Stimulated activated CD4-positive, alpha-beta T cell treated with anti-CD3 and anti-CD28 coated beads, Interleukin-2, amount 100 ng/mL, for 48 hours (primary cell): Measurements from ENCODE around the gene CENPX.

Experiments
- DNase-seq, 2 donors: peaks; one replicate each; pipeline ENCODE4 v3.0.0-alpha.2; 2020

The CENPX gene

GRCh38 chr17:82009413-82009812, 13.3 kb downstream of the CENPX start:
- no peak for DNase-seq

DNA sequence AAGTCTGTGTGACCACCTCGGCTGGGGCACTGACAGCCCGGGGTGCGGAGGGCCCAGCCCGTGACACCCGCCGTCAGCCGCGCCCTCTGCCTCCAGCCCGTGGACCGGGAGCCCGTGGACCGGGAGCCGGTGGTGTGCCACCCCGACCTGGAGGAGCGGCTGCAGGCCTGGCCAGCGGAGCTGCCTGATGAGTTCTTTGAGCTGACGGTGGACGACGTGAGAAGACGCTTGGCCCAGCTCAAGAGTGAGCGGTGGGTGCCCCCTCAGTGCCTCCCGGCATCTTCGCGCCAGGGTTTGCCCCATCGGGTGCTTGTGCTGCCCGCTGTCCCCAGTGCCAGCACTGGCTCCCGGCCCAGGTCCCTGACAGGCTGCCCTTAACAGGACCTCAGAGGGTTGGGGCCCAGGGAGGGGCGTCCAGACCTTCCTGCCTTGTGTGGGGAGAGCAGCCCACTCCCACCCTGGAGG, 13.7 kb downstream of the CENPX start:
- no peak for DNase-seq

- no peak for DNase-seq
Measured at GRCh38 chr17:82008258-82008940, 14.3 kb downstream of the CENPX start.

DNA sequence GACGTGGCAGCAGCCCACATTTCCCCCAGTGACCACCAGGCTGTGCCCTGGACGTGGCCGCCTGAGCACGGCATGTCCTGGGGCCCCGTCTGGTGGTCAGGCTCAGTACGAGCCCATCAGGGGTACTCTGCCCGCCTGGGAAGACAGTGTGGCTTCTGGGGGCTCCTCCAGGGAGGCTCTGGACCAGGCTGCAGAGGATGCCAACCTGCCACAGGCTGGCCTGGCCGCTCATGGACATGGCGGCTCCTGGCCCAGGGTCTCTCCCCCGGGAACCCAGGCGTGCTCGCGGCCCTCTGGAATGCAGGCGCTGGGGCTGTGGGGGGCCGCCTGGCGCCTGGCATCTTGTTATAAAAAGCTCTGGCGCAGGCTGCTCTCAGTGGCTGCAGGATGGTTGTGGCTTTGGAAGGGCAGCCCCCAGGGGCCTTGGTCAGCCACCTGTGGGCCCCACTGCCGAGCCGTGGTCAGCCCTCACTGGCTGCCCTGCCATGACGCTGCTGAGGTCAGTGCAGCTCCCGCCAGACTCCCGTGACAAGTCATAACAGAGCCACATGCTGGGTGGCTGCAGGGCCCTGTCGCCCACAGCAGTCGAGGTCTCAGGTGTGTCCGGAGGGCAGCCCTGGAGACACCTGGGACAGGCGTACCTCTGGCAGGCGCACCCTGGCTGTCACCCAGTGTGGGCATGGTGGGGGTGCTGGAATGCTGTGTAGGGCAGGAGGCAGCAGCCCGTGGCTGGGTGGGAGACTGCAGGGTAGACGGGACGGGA, 15.0 kb downstream of the CENPX start:
- DNase-seq, result no peak

DNA sequence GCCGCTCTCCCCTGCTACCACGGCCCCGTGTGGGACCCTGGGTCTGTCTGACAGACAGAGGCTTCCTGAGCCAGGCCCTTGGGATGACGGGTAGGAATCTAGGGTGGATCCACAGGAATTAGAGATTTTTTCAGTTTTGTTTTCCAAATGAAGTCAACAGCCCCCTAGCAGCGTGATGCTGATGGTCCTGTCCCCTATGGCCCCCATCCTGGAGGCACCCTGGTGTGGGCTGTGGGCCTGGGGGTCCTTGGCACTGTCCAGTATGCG, 15.5 kb downstream of the CENPX start:
- DNase-seq, result no peak

- DNase-seq, result no peak
Measured at GRCh38 chr17:82006468-82007227, 16.0 kb downstream of the CENPX start.

GRCh38 chr17:82005701-82006348, 16.9 kb downstream of the CENPX start:
- no peak for DNase-seq

GRCh38 chr17:82004517-82005455, 17.9 kb downstream of the CENPX start:
- no peak for DNase-seq

- peak; percentile 32 to 33 for DNase-seq
Measured at GRCh38 chr17:82003411-82004381, 19.0 kb downstream of the CENPX start.

GRCh38 chr17:82001571-82002056, 21.1 kb downstream of the CENPX start:
- no peak for DNase-seq

GRCh38 chr17:82000803-82001570, 21.7 kb downstream of the CENPX start:
- DNase-seq, result no peak

DNA sequence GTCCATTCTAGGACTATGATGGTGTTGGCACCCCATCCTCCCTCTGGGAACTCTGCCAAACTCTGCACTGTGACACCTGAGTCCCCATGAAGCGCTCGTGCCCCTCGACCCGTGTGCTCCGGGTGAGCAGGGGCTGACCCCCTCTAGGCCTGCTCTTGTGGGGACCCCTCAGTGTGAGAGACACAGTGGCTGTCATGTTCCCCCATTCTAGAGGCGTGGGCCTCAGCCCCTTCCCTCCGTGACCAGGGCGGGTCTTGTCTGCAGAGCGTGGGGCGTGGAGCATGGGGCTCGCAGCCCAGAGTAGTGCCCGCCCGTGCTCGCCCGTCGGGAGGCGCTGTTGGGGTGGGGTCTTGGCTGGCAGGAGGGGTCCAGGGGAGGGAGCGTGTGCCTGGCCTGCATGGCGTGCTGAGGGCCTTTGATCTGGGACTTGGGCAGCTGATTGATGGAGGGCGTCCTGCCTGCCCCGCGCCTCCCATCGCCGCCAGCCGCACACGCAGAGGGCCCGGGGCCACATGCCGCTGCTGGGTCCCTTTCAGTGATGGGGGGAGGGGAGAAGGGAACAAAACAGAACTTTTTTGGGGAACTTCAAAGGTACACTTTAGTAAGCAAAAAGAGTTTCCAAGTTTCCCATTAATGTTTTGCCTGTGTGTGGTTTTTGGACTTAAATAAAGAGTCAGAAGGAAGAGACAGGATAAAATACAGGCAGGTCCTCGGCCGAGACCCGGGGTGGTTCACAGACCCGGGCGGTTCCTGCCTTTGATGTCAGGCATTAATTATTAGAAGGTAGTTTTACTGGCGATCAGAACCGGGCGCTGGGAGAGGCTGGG, 22.5 kb downstream of the CENPX start:
- DNase-seq, result no peak

- DNase-seq, result no peak
Measured at GRCh38 chr17:81999587-81999975, 23.1 kb downstream of the CENPX start.

GRCh38 chr17:81998691-81999438, 23.8 kb downstream of the CENPX start:
- no peak for DNase-seq

DNA sequence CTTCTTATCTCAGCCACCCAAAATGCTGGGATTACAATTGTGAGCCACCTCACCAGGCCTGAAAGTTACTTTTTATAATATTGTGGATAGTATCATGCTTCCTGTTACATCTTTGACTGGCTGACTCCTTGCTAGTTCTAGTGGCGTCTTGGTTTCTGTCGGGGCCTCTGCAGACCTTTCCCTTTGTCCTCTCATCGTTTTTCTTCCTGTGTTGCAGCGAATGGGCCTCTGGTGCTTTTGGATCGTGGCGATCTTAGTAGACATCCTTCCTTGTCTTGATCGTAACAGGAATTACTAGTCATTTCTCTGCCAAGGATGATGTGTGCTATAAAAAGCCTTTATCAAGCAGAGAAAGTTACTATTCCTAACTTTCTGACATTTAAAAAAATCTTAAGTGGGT, 24.5 kb downstream of the CENPX start:
- no peak for DNase-seq

DNA sequence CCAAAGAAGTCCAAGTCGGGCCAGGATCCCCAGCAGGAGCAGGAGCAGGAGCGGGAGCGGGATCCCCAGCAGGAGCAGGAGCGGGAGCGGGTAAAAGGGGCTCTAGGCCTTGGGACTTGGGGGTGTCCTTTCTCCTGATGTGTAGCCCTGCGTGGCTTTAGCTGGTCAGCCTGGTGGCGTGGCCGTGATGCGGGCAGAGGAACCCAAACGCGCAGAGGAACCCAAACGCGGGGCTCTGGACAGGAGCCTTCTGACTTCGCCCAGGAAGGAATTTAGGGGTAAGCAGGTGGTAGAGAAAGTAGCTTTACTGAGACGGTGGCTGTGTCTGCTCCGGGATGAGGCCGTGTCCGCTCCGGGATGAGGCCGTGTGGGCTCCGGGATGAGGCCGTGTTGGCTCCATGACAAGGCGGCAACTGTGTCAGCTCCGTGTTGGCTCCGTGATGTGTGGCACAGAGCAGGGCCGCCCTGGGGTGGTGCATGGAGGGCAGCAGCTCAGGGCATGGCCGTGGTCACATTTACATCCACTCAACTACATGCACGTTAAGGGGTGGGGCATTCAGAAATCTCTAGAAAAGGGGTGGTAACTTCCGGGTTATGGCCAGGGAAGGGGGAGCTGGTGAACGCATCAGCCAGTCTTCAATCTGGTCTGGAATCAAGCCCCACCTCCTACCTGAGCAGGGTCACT, 25.8 kb downstream of the CENPX start:
- DNase-seq, result no peak

DNA sequence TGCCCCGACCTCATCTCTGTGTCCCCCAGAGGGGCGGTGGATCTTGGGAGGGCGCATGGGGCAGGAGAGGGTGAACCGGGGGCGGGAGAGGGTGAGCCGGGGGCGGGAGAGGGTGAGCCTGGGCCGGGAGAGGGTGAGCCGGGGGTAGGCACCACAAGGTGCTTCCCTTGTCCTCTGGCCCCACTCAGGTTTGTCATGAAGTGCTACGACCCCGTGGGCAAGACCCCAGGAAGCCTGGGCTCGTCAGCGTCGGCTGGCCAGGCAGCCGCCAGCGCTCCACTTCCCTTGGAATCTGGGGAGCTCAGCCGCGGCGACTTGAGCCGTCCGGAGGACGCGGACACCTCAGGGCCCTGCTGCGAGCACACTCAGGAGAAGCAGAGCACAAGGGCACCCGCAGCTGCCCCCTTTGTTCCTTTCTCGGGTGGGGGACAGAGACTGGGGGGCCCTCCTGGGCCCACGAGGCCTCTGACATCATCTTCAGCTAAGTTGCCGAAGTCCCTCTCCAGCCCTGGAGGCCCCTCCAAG, 26.4 kb downstream of the CENPX start:
- no peak for DNase-seq
